HCT116 (cell line): ENCODE data around the gene DLG4. TPM values are rescaled to one million over a fixed set of nuclear protein-coding genes. Genes with fewer than 3 reads are reported as not detected.

Source experiments
- ATAC-seq: fragments of 200-7000 bp; cut with Tn5 transposase; 2 replicates; pipeline ENCODE4 v1.9.1; 2020; ENCODE audit warnings: mild to moderate bottlenecking, moderate library complexity
- BruUV-seq: library from RNA; stranded (reverse); fragments of 400-500 nt; replicated peaks from 2 replicates; lab custom pipeline; 2021; lab: Mats Ljungman, UMichigan
- CTCF ChIA-PET: fragments of 300-600 bp; sonication (Branson Sonifier 250); formaldehyde crosslinking; loops from one replicate; lab custom pipeline; 2021; ENCODE audit warnings: antibody characterized with exemption; lab: Charles Lee
- POLR2A ChIA-PET: fragments of 300-600, 350-600 bp; sonication (Branson Sonifier 250); formaldehyde crosslinking; loops from one replicate; lab custom pipeline; 2021; ENCODE audit warnings: antibody characterized with exemption; lab: Charles Lee
- RAD21 ChIA-PET, 2 experiments: fragments of 300-600 bp; sonication (Branson Sonifier 250); formaldehyde crosslinking; loops; one replicate each; lab custom pipeline; 2023; ENCODE audit warnings: low total read pairs in 2 of 2; ENCODE audit not compliant: uncharacterized antibody in 2 of 2, unreplicated experiment in 2 of 2, low non-redundant PET in 1 of 2; lab: Charles Lee
- DNase-seq: peaks from one replicate; pipeline ENCODE4 v3.0.0-alpha.2; 2010; ENCODE audit warnings: low read depth, low spot score
- H2AFZ ChIP-seq: fragments of 200-600 bp; shearing (Covaris generic), sonication (generic); 2 replicates; pipeline ENCODE4 v1.6.1; 2017; ENCODE audit warnings: low read depth, mixed run types, mixed read lengths, antibody characterized with exemption, low read length; ENCODE audit not compliant: poor library complexity, severe bottlenecking
- H3K27ac ChIP-seq: 2 replicates; pipeline ENCODE4 v1.5.1; 2012; ENCODE audit warnings: low read depth, low read length
- H3K27me3 ChIP-seq: fragments of 200-600 bp; sonication (generic); 2 replicates; pipeline ENCODE4 v1.6.1; 2016; ENCODE audit warnings: mixed run types, low read length, mixed read lengths; ENCODE audit not compliant: insufficient read depth
- H3K36me3 ChIP-seq, 2 experiments: fragments of 200-500 bp in 1 of 2; fragments of 200-600 bp in 1 of 2; sonication (Bioruptor generic) in 1 of 2; sonication (generic) in 1 of 2; 2 replicates each; pipeline versions ENCODE4 v1.5.1 to v1.6.1; 2014 to 2016; ENCODE audit warnings: low read length in 2 of 2, inconsistent platforms in 1 of 2, mixed read lengths in 1 of 2, mixed run types in 1 of 2; ENCODE audit not compliant: insufficient read depth in 2 of 2, control insufficient read depth in 1 of 2
- H3K4me1 ChIP-seq, 2 experiments: fragments of 200-600 bp in 1 of 2; sonication (generic) in 1 of 2; 2 replicates each; pipeline versions ENCODE4 v1.5.1 to v1.6.1; 2012 to 2017; ENCODE audit warnings: low read length in 2 of 2, inconsistent platforms in 1 of 2, mild to moderate bottlenecking in 1 of 2, mixed read lengths in 1 of 2, mixed run types in 1 of 2, moderate library complexity in 1 of 2; ENCODE audit not compliant: insufficient read depth in 2 of 2, control insufficient read depth in 1 of 2
- H3K4me2 ChIP-seq: fragments of 200-600 bp; sonication (generic); 2 replicates; pipeline ENCODE4 v1.6.1; 2017; ENCODE audit warnings: mixed run types, low read length, mixed read lengths
- H3K4me3 ChIP-seq, 2 experiments: fragments of 200-600 bp in 1 of 2; sonication (generic) in 1 of 2; replicated peaks in 1 of 2; 2 replicates each; pipeline ENCODE4 v1.5.1; 2011 to 2016; ENCODE audit warnings: low read length in 2 of 2, control low read depth in 1 of 2, low read depth in 1 of 2, mild to moderate bottlenecking in 1 of 2, mixed read lengths in 1 of 2, mixed run types in 1 of 2
- H3K79me2 ChIP-seq: fragments of 200-600 bp; sonication (generic); 2 replicates; pipeline ENCODE4 v1.6.1; 2017; ENCODE audit warnings: mild to moderate bottlenecking, mixed run types, low read length, moderate library complexity, mixed read lengths; ENCODE audit not compliant: insufficient read depth
- H3K9ac ChIP-seq: fragments of 200-600 bp; sonication (generic); 2 replicates; pipeline ENCODE4 v1.6.1; 2016; ENCODE audit warnings: low read length, mixed read lengths
- H3K9me2 ChIP-seq: fragments of 200-600 bp; sonication (generic), shearing (Covaris generic); 2 replicates; pipeline ENCODE4 v1.6.1; 2017; ENCODE audit warnings: mixed run types, mild to moderate bottlenecking, moderate library complexity; ENCODE audit not compliant: insufficient read depth
- H3K9me3 ChIP-seq, 2 experiments: fragments of 200-500 bp in 1 of 2; fragments of 200-600 bp in 1 of 2; sonication (Bioruptor generic) in 1 of 2; sonication (generic) in 1 of 2; 2 replicates each; pipeline ENCODE4 v1.6.1; 2014 to 2017; ENCODE audit warnings: low read length in 2 of 2, mixed read lengths in 2 of 2, inconsistent platforms in 1 of 2, low read depth in 1 of 2, mild to moderate bottlenecking in 1 of 2, mixed run types in 1 of 2, moderate library complexity in 1 of 2; ENCODE audit not compliant: control insufficient read depth in 1 of 2, insufficient read depth in 1 of 2
- H4K20me1 ChIP-seq: fragments of 200-600 bp; sonication (generic), shearing (Covaris generic); 2 replicates; pipeline ENCODE4 v1.6.1; 2017; ENCODE audit warnings: mixed run types, mild to moderate bottlenecking, moderate library complexity; ENCODE audit not compliant: insufficient read depth
- CBX3 ChIP-seq: IDR thresholded peaks from 2 replicates; pipeline ENCODE4 v1.6.1; 2012; ENCODE audit warnings: low read depth
- CEBPB ChIP-seq: IDR thresholded peaks from 2 replicates; pipeline ENCODE4 v1.6.1; 2012; ENCODE audit warnings: low read depth
- EGR1 ChIP-seq: IDR thresholded peaks from 2 replicates; pipeline ENCODE4 v1.6.1; 2012; ENCODE audit warnings: low read depth
- EZH2phosphoT487 ChIP-seq: fragments of 200-600 bp; IDR thresholded peaks from 2 replicates; pipeline ENCODE4 v1.6.1; 2018; ENCODE audit warnings: antibody characterized with exemption, borderline replicate concordance
- FOSL1 ChIP-seq: IDR thresholded peaks from 2 replicates; pipeline ENCODE4 v1.6.1; 2012; ENCODE audit warnings: low read depth
- POLR2A ChIP-seq: IDR thresholded peaks from 2 replicates; pipeline ENCODE4 v1.7.0; 2011; ENCODE audit warnings: borderline replicate concordance; ENCODE audit not compliant: insufficient read depth, insufficient read length; ENCODE audit errors: extremely low read depth
- RAD21 ChIP-seq: IDR thresholded peaks from 2 replicates; pipeline ENCODE4 v1.6.1; 2012; ENCODE audit warnings: low read depth, mild to moderate bottlenecking
- SIN3A ChIP-seq: IDR thresholded peaks from 2 replicates; pipeline ENCODE4 v1.6.1; 2012; ENCODE audit warnings: low read depth
- SP1 ChIP-seq: IDR thresholded peaks from 2 replicates; pipeline ENCODE4 v1.6.1; 2012; ENCODE audit warnings: low read depth
- SRF ChIP-seq: IDR thresholded peaks from 2 replicates; pipeline ENCODE4 v1.6.1; 2012; ENCODE audit warnings: low read depth
- TCF7L2 ChIP-seq: IDR thresholded peaks from 2 replicates; pipeline ENCODE4 v1.7.0; 2011; ENCODE audit warnings: borderline replicate concordance, inconsistent platforms; ENCODE audit not compliant: insufficient read depth, insufficient read length; ENCODE audit errors: extremely low read depth
- YY1 ChIP-seq: IDR thresholded peaks from 2 replicates; pipeline ENCODE4 v1.6.1; 2011; ENCODE audit warnings: low read length, low read depth, moderate library complexity, mild to moderate bottlenecking; ENCODE audit not compliant: insufficient replicate concordance; ENCODE audit errors: extremely low read depth
- ZFX ChIP-seq: fragments of 450-650 bp; IDR thresholded peaks from 2 replicates; pipeline ENCODE4 v1.6.1; 2017
- ZNF274 ChIP-seq: fragments of 200-500 bp; sonication (Bioruptor generic); IDR thresholded peaks from 2 replicates; pipeline ENCODE4 v1.6.1; 2014; ENCODE audit warnings: mild to moderate bottlenecking, low read depth, low read length, inconsistent platforms
- intact Hi-C: fragments of 100-400 bp; cut with micrococcal nuclease; formaldehyde crosslinking; loops from 2 replicates; pipeline ENCODE4 v1.10.0; 2022
- total RNA-seq: library from RNA; stranded (reverse); gene quantifications from one replicate; pipeline ENCODE4 v1.2.1, GENCODE V29; 2021; ENCODE audit not compliant: unreplicated experiment
- TF ChIP-seq, protein P1 (sequence below): IDR thresholded peaks from 2 replicates; pipeline ENCODE4 v1.6.1; 2012
- TF ChIP-seq, protein P2 (sequence below): IDR thresholded peaks from 2 replicates; pipeline ENCODE4 v1.6.1; 2012
- TF ChIP-seq, protein P3 (sequence below): IDR thresholded peaks from 2 replicates; pipeline ENCODE4 v1.6.1; 2011; ENCODE audit warnings: mild to moderate bottlenecking, low read length, moderate library complexity; ENCODE audit not compliant: insufficient replicate concordance; ENCODE audit errors: extremely low read depth

DLG4 gene
- total RNA-seq, 1 experiment from 2014 or later = 15.0 TPM

DNA sequence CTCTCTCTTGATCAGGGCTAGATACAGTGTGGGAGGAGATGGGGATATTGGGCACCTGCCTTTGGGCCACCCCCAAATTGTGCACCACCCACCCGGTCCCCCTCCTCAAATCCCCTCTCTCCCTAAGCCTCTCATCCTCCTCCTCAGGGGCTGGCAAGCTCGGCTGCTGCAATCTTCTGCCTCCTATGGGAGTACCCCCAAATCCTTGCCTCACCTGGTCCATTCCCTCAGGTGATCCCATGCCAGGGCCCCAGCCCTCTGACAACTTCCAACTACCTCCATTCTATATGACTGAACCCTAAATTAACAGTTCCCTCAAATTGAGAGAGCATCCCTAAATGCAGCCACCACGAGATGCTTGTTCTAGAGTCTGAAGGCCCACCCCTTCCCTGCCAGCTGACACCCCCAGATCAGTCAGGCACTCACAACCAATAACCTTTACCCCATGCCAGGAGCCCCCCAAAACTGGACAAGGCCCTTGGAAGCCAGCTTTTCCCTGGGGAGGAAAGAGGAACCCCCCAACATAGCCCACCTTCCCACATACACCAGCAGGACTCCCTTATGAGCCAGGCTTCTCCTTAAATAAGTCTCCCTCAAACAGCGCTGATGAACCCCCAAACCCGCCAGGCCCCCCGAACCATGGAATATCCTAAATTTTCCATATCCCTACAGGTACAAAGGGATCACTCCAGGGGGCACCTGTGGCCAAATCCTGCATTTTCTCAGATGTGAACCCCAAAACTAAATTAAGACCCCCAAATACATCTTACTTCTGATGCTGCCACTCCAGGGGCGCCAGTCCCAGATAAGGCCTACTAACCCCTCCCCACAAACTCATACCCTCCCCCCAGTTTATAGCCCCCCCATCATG is 3.2 kb downstream of the DLG4 start:
- Histone ChIP-seq H3K4me2 (peak overlapping the region; percentile 64), H4K20me1 (no peaks in the 10 kb centered on the region), H3K4me3 (peak overlapping the region; percentile 41 to 50), H3K36me3 (peaks cover under 1 to 5% of the 10 kb centered on the region in 2 experiments; a peak in 3 of 4 replicates), H2AFZ (no peak overlapping the region), H3K27ac (no peak overlapping the region), H3K4me1 (peaks cover 14 to 68% of the 10 kb centered on the region in 2 experiments; a peak in 3 of 4 replicates), H3K9me3 (no peaks in the 10 kb centered on the region)
- TSS peak; percentile 19 for BruUV-seq
- ChIA-PET CTCF (interaction anchor here (2.7 kb wide), 1 partner anchor 171 kb away, joined by 19 read pairs; no protein-coding TSS in a partner anchor), RAD21 (no interaction called here)
- DNase-seq (no peak), ATAC-seq (no peak)
- intact Hi-C loops = no loop called here
- TF ChIP-seq ZNF274 = no peak
- no peak for TF ChIP-seq CEBPB
- TF ChIP-seq CBX3 = no peak
- no peak for TF ChIP-seq SP1
- no peak for TF ChIP-seq SRF
- TF ChIP-seq, protein P1, sequence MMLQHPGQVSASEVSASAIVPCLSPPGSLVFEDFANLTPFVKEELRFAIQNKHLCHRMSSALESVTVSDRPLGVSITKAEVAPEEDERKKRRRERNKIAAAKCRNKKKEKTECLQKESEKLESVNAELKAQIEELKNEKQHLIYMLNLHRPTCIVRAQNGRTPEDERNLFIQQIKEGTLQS = no peak
- no peak for TF ChIP-seq TCF7L2
- TF ChIP-seq, protein P2, sequence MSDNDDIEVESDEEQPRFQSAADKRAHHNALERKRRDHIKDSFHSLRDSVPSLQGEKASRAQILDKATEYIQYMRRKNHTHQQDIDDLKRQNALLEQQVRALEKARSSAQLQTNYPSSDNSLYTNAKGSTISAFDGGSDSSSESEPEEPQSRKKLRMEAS = no peak
- no peak for TF ChIP-seq POLR2A
- TF ChIP-seq FOSL1 = no peak
- no peak for TF ChIP-seq ZFX
- no peak for TF ChIP-seq SIN3A
- TF ChIP-seq EGR1 = no peak
- TF ChIP-seq RAD21 = no peak
- TF ChIP-seq, protein P3, sequence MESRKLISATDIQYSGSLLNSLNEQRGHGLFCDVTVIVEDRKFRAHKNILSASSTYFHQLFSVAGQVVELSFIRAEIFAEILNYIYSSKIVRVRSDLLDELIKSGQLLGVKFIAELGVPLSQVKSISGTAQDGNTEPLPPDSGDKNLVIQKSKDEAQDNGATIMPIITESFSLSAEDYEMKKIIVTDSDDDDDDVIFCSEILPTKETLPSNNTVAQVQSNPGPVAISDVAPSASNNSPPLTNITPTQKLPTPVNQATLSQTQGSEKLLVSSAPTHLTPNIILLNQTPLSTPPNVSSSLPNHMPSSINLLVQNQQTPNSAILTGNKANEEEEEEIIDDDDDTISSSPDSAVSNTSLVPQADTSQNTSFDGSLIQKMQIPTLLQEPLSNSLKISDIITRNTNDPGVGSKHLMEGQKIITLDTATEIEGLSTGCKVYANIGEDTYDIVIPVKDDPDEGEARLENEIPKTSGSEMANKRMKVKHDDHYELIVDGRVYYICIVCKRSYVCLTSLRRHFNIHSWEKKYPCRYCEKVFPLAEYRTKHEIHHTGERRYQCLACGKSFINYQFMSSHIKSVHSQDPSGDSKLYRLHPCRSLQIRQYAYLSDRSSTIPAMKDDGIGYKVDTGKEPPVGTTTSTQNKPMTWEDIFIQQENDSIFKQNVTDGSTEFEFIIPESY = no peak
- TF ChIP-seq YY1 = no peak
- TF ChIP-seq EZH2phosphoT487 = no peak
- TF ChIP-seq, all 23 proteins: peak for 0
- Histone ChIP-seq H3K9ac (peak overlapping the region; percentile 18), H3K27me3 (no peaks in the 10 kb centered on the region), H3K9me2 (no peaks in the 10 kb centered on the region), H3K79me2 (peaks cover 17% of the 10 kb centered on the region)
- POLR2A ChIA-PET = interaction anchor here (0.6 kb wide), 1 partner anchor 15 kb away, joined by 3 read pairs; no protein-coding TSS in a partner anchor
